ENCODE results near the gene EVC2. TPM values are rescaled to one million over a fixed set of nuclear protein-coding genes. Genes with fewer than 3 reads are reported as not detected.

Gene EVC2
- total RNA-seq, 2 donors from 2014 or later = 9.7 to 11.7 TPM

- WGBS, 2 experiments (ENCODE audit: insufficient coverage in 1 of 2, insufficient read length in 1 of 2) = 93 to 100% methylated on average over 3 to 6 of the region's 6 CpGs
- H3K4me3 Mint-ChIP-seq = no peak overlapping the region
Measured at GRCh38 chr4:5566526-5566925, 141.8 kb downstream of the EVC2 start.

DNA sequence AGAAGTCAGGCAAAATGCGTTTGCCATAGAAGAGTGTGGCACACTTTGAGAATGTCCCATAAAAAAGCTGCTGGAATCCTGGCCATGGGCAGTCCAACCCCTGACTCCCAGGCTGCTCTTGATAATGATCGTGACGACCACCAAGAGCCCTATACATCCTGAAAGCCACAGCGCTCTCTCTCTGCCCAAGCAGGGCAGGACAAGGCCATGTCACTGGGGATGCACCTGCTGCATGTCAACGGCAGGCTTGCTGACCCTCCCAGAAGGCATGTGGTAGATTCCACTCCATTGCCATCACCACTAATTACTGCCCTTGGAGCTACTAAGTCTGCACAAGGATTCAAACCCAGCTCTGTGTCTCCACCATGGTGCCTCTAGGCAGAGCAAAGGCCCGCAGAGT, 144.5 kb downstream of the EVC2 start:
- Histone ChIP-seq H3K4me3 (ENCODE audit: low read length) (no peak overlapping the region), H3K9me3 (ENCODE audit: control insufficient read depth, low read length) (peaks cover 7% of the 10 kb centered on the region), H3K27me3 (ENCODE audit: control insufficient read depth, insufficient read depth, low read length, poor library complexity, severe bottlenecking) (no peaks in the 10 kb centered on the region), H3K9ac (ENCODE audit: extremely low read depth, low read length, poor library complexity, severe bottlenecking) (no peak overlapping the region), H3K36me3 (ENCODE audit: control insufficient read depth, insufficient read depth, low read length) (no peaks in the 10 kb centered on the region), H3K27ac (ENCODE audit: low read depth, low read length) (no peak overlapping the region), H3K4me1 (ENCODE audit: control insufficient read depth, insufficient read depth, low read length) (no peaks in the 10 kb centered on the region)
- H3K27me3 Mint-ChIP-seq (ENCODE audit: insufficient read depth) = no peaks in the 10 kb centered on the region
- TF ChIP-seq, protein P1, sequence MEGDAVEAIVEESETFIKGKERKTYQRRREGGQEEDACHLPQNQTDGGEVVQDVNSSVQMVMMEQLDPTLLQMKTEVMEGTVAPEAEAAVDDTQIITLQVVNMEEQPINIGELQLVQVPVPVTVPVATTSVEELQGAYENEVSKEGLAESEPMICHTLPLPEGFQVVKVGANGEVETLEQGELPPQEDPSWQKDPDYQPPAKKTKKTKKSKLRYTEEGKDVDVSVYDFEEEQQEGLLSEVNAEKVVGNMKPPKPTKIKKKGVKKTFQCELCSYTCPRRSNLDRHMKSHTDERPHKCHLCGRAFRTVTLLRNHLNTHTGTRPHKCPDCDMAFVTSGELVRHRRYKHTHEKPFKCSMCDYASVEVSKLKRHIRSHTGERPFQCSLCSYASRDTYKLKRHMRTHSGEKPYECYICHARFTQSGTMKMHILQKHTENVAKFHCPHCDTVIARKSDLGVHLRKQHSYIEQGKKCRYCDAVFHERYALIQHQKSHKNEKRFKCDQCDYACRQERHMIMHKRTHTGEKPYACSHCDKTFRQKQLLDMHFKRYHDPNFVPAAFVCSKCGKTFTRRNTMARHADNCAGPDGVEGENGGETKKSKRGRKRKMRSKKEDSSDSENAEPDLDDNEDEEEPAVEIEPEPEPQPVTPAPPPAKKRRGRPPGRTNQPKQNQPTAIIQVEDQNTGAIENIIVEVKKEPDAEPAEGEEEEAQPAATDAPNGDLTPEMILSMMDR (conservative IDR thresholded peaks at IDR 0.05) = no peak
- H3K4me3 Mint-ChIP-seq = no peak overlapping the region
- peaks cover 7% of the 10 kb centered on the region for H3K9me3 Mint-ChIP-seq
- DNase-seq = no peak
- no peaks in the 10 kb centered on the region for H3K4me1 Mint-ChIP-seq
- 93 to 100% methylated on average over 3 to 6 of the region's 6 CpGs for WGBS, 2 experiments (ENCODE audit: insufficient coverage in 1 of 2, insufficient read length in 1 of 2)
- no peak overlapping the region for H3K27ac Mint-ChIP-seq
- H3K36me3 Mint-ChIP-seq (ENCODE audit: low read depth) = peaks cover 65% of the 10 kb centered on the region

More at GRCh38 chr4:5566526-5566925, 141.8 kb downstream of the EVC2 start:
- TF ChIP-seq, protein P1 (conservative IDR thresholded peaks at IDR 0.05) = no peak
- Mint-ChIP-seq H3K36me3 (ENCODE audit: low read depth) (peaks cover 53% of the 10 kb centered on the region), H3K27me3 (ENCODE audit: insufficient read depth) (no peaks in the 10 kb centered on the region), H3K4me1 (no peaks in the 10 kb centered on the region), H3K9me3 (no peaks in the 10 kb centered on the region), H3K27ac (no peak overlapping the region)
- Histone ChIP-seq H3K27ac (ENCODE audit: low read depth, low read length) (no peak overlapping the region), H3K9ac (ENCODE audit: extremely low read depth, low read length, poor library complexity, severe bottlenecking) (no peak overlapping the region), H3K4me3 (ENCODE audit: low read length) (no peak overlapping the region), H3K9me3 (ENCODE audit: control insufficient read depth, low read length) (no peaks in the 10 kb centered on the region), H3K27me3 (ENCODE audit: control insufficient read depth, insufficient read depth, low read length, poor library complexity, severe bottlenecking) (no peaks in the 10 kb centered on the region), H3K36me3 (ENCODE audit: control insufficient read depth, insufficient read depth, low read length) (peaks cover under 1% of the 10 kb centered on the region), H3K4me1 (ENCODE audit: control insufficient read depth, insufficient read depth, low read length) (no peaks in the 10 kb centered on the region)
- DNase-seq = no peak

DNA sequence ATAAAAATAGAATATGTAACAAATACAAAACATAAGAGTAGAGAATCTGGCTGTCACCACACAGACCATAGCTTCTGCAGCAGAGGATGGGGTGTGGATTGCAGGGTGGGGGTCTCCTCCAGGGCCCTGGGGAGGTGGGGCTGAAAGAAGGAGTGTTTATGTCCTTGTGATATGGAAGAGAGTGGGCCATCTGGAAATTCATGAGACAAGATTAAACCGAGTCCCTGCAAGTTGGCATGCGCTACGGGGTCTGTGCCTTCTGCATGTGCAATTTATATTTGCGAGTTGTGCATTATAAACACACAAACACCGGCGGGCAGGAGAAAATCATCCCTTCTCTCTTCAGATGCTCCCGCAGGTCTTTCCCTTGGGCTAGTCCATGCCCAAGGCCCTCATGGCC, 145.9 kb downstream of the EVC2 start:
- TF ChIP-seq, protein P1 (conservative IDR thresholded peaks at IDR 0.05) = no peak
- Histone ChIP-seq H3K4me3 (ENCODE audit: low read length) (no peak overlapping the region), H3K27ac (ENCODE audit: low read depth, low read length) (no peak overlapping the region), H3K9me3 (ENCODE audit: control insufficient read depth, low read length) (peaks cover 7% of the 10 kb centered on the region), H3K9ac (ENCODE audit: extremely low read depth, low read length, poor library complexity, severe bottlenecking) (no peak overlapping the region), H3K27me3 (ENCODE audit: control insufficient read depth, insufficient read depth, low read length, poor library complexity, severe bottlenecking) (no peaks in the 10 kb centered on the region), H3K4me1 (ENCODE audit: control insufficient read depth, insufficient read depth, low read length) (no peaks in the 10 kb centered on the region), H3K36me3 (ENCODE audit: control insufficient read depth, insufficient read depth, low read length) (no peaks in the 10 kb centered on the region)
- WGBS, 2 experiments (ENCODE audit: insufficient coverage in 1 of 2, insufficient read length in 1 of 2) = 96 to 100% methylated on average over 4 to 7 of the region's 7 CpGs
- H3K4me3 Mint-ChIP-seq = no peak overlapping the region
- H3K4me1 Mint-ChIP-seq = no peaks in the 10 kb centered on the region
- H3K9me3 Mint-ChIP-seq = peaks cover 7% of the 10 kb centered on the region
- DNase-seq = no peak
- H3K27me3 Mint-ChIP-seq (ENCODE audit: insufficient read depth) = no peaks in the 10 kb centered on the region
- H3K36me3 Mint-ChIP-seq (ENCODE audit: low read depth) = peaks cover 70% of the 10 kb centered on the region
- H3K27ac Mint-ChIP-seq = no peak overlapping the region
